ENCODE results near the gene CNTF. TPM values are rescaled to one million over a fixed set of nuclear protein-coding genes. Genes with fewer than 3 reads are reported as not detected.

The CNTF gene
- total and polyA plus RNA-seq, 2 of the 4 experiments (the other 2 are of a cell fraction) = 1.2 to 2.3 TPM

- WGBS, 2 experiments (ENCODE audit: extremely low coverage in 2 of 2, insufficient read length in 1 of 2) = no CpG with 5 or more reads among the region's 4 CpGs
- ChIA-PET CTCF (interaction anchor here (0.6 kb wide), 3 partner anchors 15 to 39 kb away, joined by 3 to 5 read pairs (median 3); no protein-coding TSS in a partner anchor), POLR2A (ENCODE audit: unreplicated experiment) (no interaction called here)
- no peak overlapping the region for H3K56ac ChIP-seq (ENCODE audit: extremely low read depth, insufficient read depth, low read length)
- H2AFZ ChIP-seq (replicated peaks; ENCODE audit: low read length, poor library complexity) = no peak overlapping the region
- H3K4me2 ChIP-seq (ENCODE audit: low read depth, low read length) = no peak overlapping the region
- H3K18ac ChIP-seq (ENCODE audit: low read depth, low read length) = no peak overlapping the region
- peaks cover 11% of the 10 kb centered on the region for H3K36me3 ChIP-seq (ENCODE audit: control insufficient read depth, insufficient read depth, low read length)
- no peak overlapping the region for H3K4me3 ChIP-seq (ENCODE audit: insufficient read depth, low read depth, low read length)
- H3K9me3 ChIP-seq (ENCODE audit: control insufficient read depth, insufficient read depth, low read length) = no peaks in the 10 kb centered on the region
- H4K20me1 ChIP-seq (ENCODE audit: insufficient read depth, low read length) = peaks cover 29% of the 10 kb centered on the region; the same call in 1 of the 2 replicates
- H3K9ac ChIP-seq (ENCODE audit: low read depth, low read length) = no peak overlapping the region
- no peaks in the 10 kb centered on the region for H3K27me3 ChIP-seq (ENCODE audit: control insufficient read depth, insufficient read depth, low read length)
- H3K27ac ChIP-seq (ENCODE audit: insufficient read depth, low read length) = no peak overlapping the region
- no peak overlapping the region for H2BK120ac ChIP-seq (ENCODE audit: low read depth, low read length)
- dilution Hi-C loops (cut with HindIII; ENCODE audit: low sequenced_read_pairs, unreplicated experiment) (no loop called here), intact Hi-C loops (cut with micrococcal nuclease) (no loop called here), in situ Hi-C loops (cut with MboI; ENCODE audit: low sequenced_read_pairs) (no loop called here)
- H3K79me1 ChIP-seq (ENCODE audit: low read depth in 1 of 2, low read length in 2 of 2) = peaks cover 18 to 42% of the 10 kb centered on the region in 2 experiments
- no peak overlapping the region for H3K14ac ChIP-seq (replicated peaks; ENCODE audit: low read depth, low read length)
- no peak overlapping the region for H2AK9ac ChIP-seq (replicated peaks; ENCODE audit: low read depth, low read length, poor library complexity)
- no peak overlapping the region for H2BK5ac ChIP-seq (ENCODE audit: low read depth, low read length, poor library complexity, severe bottlenecking)
- H4K8ac ChIP-seq (ENCODE audit: low read depth in 2 of 2, low read length in 2 of 2) = no peak overlapping the region
- ATAC-seq (ENCODE audit: low read depth) = no peak
- H3K4ac ChIP-seq (ENCODE audit: low read depth, low read length) = no peak overlapping the region
- BruUV-seq (replicated peaks) = no TSS peak
- H3K4me1 ChIP-seq (ENCODE audit: control insufficient read depth, insufficient read depth, low read length) = no peaks in the 10 kb centered on the region
- no peak for DNase-seq
- H4K5ac ChIP-seq (ENCODE audit: low read depth, low read length) = no peak overlapping the region
- no peak overlapping the region for H4K91ac ChIP-seq (ENCODE audit: insufficient read depth, low read depth, low read length)
- H2BK20ac ChIP-seq (ENCODE audit: low read depth, low read length) = no peak overlapping the region
- H2BK15ac ChIP-seq (ENCODE audit: low read depth, low read length) = no peak overlapping the region
- no peak overlapping the region for H2AK5ac ChIP-seq (ENCODE audit: low read depth, low read length)
- no peak overlapping the region for H3K23ac ChIP-seq (ENCODE audit: low read depth, low read length)
- H3K9me1 ChIP-seq (ENCODE audit: insufficient read depth, low read length) = peaks cover 3% of the 10 kb centered on the region; the same call in 1 of the 2 replicates
- TF ChIP-seq CTCF (conservative IDR thresholded peaks at IDR 0.05; ENCODE audit: low read depth, low read length) = no peak
- peak; percentile 66; the same call in 1 of the 2 replicates for TF ChIP-seq CEBPB (IDR thresholded peaks at IDR 0.05; ENCODE audit: low read depth, low read length)
Measured at GRCh38 chr11:58606930-58607714, 15.3 kb upstream of the CNTF start.
